Vagina (tissue), 2 donors: Measurements from ENCODE around the gene IMMT.

Source experiments
- CTCF ChIP-seq, 3 experiments: fragments of 450-650 bp in 2 of 3; fragments of 200-600 bp in 1 of 3; sonication (generic) in 1 of 3; IDR thresholded peaks; one replicate each; pipeline ENCODE4 v1.5.1; 2017 to 2019; ENCODE audit warnings: antibody characterized with exemption in 3 of 3, mild to moderate bottlenecking in 2 of 3, moderate library complexity in 2 of 3
- POLR2A ChIP-seq, 2 donors: fragments of 450-650 bp; IDR thresholded peaks; one replicate each; pipeline ENCODE4 v1.6.1; 2017; ENCODE audit warnings: antibody characterized with exemption in 2 of 2, mild to moderate bottlenecking in 2 of 2, moderate library complexity in 2 of 2
- POLR2AphosphoS5 ChIP-seq, 2 donors: sonication (generic); formaldehyde crosslinking; IDR thresholded peaks; one replicate each; pipeline ENCODE4 v1.9.0; 2017; ENCODE audit warnings: antibody characterized with exemption in 2 of 2, mild to moderate bottlenecking in 2 of 2, low read depth in 1 of 2; ENCODE audit not compliant: insufficient read depth in 1 of 2

GRCh38 chr2:86105969-86106945, 89.0 kb downstream of the IMMT start, which contains the start of gene PTCD3:
- TF ChIP-seq POLR2AphosphoS5 (IDR thresholded peaks at IDR 0.05; ENCODE audit: insufficient read depth in 1 of 2, low read depth in 1 of 2) (peak; percentile 89 to 90), POLR2A (IDR thresholded peaks at IDR 0.05) (peak in 1 of 2 donors; percentile 11), CTCF (IDR thresholded peaks at IDR 0.05) (no peak)
